Astrocyte (in vitro differentiated cells and primary cell): ENCODE measurements around the gene FRMPD3. TPM values are rescaled to one million over a fixed set of nuclear protein-coding genes. Genes with fewer than 3 reads are reported as not detected.

ENCODE experiments used
- DNase-seq: peaks from one replicate; pipeline ENCODE4 v3.0.0-alpha.2; 2010; ENCODE audit warnings: low read depth
- FAIRE-seq: peaks from 2 replicates; lab custom pipeline; 2011; peaks lifted over from hg19 to GRCh38; lab: Jason Lieb, UNC
- H2AFZ ChIP-seq: 2 replicates; pipeline ENCODE4 v1.6.0; 2012; ENCODE audit warnings: low read depth, low read length, inconsistent platforms
- H3K27ac ChIP-seq: 2 replicates; pipeline ENCODE4 v1.5.1; 2011; ENCODE audit warnings: low read depth, low read length, inconsistent platforms
- H3K27me3 ChIP-seq: 2 replicates; pipeline ENCODE4 v1.6.0; 2011; ENCODE audit warnings: low read length, inconsistent platforms; ENCODE audit not compliant: insufficient read depth
- H3K36me3 ChIP-seq: 2 replicates; pipeline ENCODE4 v1.5.1; 2011; ENCODE audit warnings: low read length, inconsistent platforms; ENCODE audit not compliant: insufficient read depth
- H3K4me1 ChIP-seq: 2 replicates; pipeline ENCODE4 v1.5.1; 2011; ENCODE audit warnings: low read length, inconsistent platforms; ENCODE audit not compliant: insufficient read depth
- H3K4me2 ChIP-seq: 2 replicates; pipeline ENCODE4 v1.6.0; 2012; ENCODE audit warnings: low read length, inconsistent platforms
- H3K4me3 ChIP-seq: 2 replicates; pipeline ENCODE4 v1.5.1; 2011; ENCODE audit warnings: low read depth, mild to moderate bottlenecking, low read length, inconsistent platforms; ENCODE audit not compliant: insufficient read depth
- H3K79me2 ChIP-seq: 2 replicates; pipeline ENCODE4 v1.6.0; 2012; ENCODE audit warnings: mild to moderate bottlenecking, low read length, inconsistent platforms; ENCODE audit not compliant: insufficient read depth
- H3K9ac ChIP-seq: 2 replicates; pipeline ENCODE4 v1.6.0; 2012; ENCODE audit warnings: mild to moderate bottlenecking, low read length, inconsistent platforms
- H3K9me3 ChIP-seq: 2 replicates; pipeline ENCODE4 v1.5.1; 2012; ENCODE audit warnings: low read depth, mild to moderate bottlenecking, low read length, inconsistent platforms; ENCODE audit not compliant: insufficient read depth
- H4K20me1 ChIP-seq: 2 replicates; pipeline ENCODE4 v1.6.0; 2012; ENCODE audit warnings: low read length, inconsistent platforms; ENCODE audit not compliant: insufficient read depth
- H3K27ac Mint-ChIP-seq: one replicate; pipeline ENCODE4 v1.8.0; 2021; ENCODE audit warnings: mild to moderate bottlenecking, mixed read lengths; ENCODE audit not compliant: unreplicated experiment
- H3K27me3 Mint-ChIP-seq: one replicate; pipeline ENCODE4 v1.8.0; 2021; ENCODE audit warnings: low read depth, mixed read lengths; ENCODE audit not compliant: unreplicated experiment
- H3K36me3 Mint-ChIP-seq: one replicate; pipeline ENCODE4 v1.8.0; 2021; ENCODE audit warnings: low read depth, mixed read lengths; ENCODE audit not compliant: unreplicated experiment
- H3K4me1 Mint-ChIP-seq: one replicate; pipeline ENCODE4 v1.8.0; 2021; ENCODE audit warnings: low read depth, mixed read lengths; ENCODE audit not compliant: unreplicated experiment
- H3K4me3 Mint-ChIP-seq: one replicate; pipeline ENCODE4 v1.8.0; 2021; ENCODE audit warnings: mild to moderate bottlenecking, moderate library complexity, mixed read lengths; ENCODE audit not compliant: unreplicated experiment
- H3K9me3 Mint-ChIP-seq: one replicate; pipeline ENCODE4 v1.8.0; 2021; ENCODE audit warnings: mild to moderate bottlenecking, mixed read lengths; ENCODE audit not compliant: unreplicated experiment
- EZH2 ChIP-seq: IDR thresholded peaks from 2 replicates; pipeline ENCODE4 v1.6.1; 2012; ENCODE audit warnings: mild to moderate bottlenecking, low read length, inconsistent platforms; ENCODE audit not compliant: insufficient read depth
- total RNA-seq: library from RNA; stranded (reverse); gene quantifications from 2 replicates; pipeline ENCODE4 v1.2.1, GENCODE V29; 2021
- TF ChIP-seq, protein P1 (sequence below): IDR thresholded peaks from 2 replicates; pipeline ENCODE4 v1.5.1; 2011; ENCODE audit warnings: low read depth, mild to moderate bottlenecking, inconsistent platforms, low read length, moderate library complexity; ENCODE audit not compliant: insufficient read depth

Gene FRMPD3
- total RNA-seq, 1 donor from 2014 or later = 2.3 TPM

DNA sequence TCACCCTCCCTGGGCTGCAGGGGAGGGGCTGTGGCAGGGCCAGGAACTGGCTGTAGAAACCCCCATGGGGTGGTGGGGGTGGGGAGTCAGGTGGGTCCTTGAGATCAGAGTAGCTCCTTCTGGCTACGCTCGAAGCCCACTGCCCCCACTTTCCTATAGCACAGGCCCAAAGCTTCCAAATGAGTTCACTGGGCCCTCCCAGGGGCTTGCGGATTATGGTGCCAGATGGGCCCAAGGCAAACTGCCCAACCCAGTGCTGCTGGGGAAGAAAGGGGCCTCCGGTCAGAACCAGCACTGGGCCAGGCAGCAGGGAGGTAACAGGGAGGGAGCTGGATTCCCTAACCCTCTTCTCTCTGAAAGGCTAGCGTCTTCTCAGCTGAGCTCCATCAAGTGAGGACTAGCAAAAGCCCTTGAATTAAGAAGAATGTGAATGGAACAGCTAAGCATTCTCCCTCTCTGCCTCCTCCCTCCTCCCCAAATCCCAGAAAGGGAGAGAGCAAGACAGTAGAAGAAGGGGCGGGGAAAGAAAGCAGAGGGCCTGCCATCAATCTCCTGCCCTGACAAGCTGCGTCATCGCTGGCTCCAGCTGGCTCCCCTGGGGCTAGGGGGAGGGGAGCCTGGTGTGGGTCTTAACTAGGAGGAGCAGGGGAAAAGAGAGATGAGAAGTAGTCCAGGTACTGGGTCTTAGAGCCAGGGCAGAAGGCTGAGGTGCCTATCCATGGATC is 34.7 kb downstream of the FRMPD3 start:
- TF ChIP-seq, protein P1, sequence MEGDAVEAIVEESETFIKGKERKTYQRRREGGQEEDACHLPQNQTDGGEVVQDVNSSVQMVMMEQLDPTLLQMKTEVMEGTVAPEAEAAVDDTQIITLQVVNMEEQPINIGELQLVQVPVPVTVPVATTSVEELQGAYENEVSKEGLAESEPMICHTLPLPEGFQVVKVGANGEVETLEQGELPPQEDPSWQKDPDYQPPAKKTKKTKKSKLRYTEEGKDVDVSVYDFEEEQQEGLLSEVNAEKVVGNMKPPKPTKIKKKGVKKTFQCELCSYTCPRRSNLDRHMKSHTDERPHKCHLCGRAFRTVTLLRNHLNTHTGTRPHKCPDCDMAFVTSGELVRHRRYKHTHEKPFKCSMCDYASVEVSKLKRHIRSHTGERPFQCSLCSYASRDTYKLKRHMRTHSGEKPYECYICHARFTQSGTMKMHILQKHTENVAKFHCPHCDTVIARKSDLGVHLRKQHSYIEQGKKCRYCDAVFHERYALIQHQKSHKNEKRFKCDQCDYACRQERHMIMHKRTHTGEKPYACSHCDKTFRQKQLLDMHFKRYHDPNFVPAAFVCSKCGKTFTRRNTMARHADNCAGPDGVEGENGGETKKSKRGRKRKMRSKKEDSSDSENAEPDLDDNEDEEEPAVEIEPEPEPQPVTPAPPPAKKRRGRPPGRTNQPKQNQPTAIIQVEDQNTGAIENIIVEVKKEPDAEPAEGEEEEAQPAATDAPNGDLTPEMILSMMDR = no peak
- TF ChIP-seq EZH2 = no peak

DNA sequence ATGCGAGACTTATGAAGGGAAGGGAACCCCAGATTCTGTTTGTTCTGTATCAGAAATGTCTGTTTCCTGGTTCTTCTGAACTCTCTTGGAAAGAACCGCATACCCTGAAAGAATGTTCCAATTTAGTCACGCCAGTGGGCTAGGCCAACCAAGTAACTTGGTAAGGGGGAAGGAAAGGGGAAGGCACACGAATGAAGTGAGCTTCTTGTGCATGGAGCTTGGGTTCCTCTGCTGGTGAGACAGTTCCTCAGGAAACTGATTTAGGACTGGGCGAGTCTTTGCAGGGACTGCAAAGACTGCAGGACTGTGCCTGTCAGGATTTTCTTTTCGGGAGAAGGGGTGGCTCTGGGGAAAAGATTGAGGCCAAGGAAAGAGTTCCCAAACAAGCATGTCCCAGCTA is 35.6 kb downstream of the FRMPD3 start:
- H3K36me3 Mint-ChIP-seq = no peaks in the 10 kb centered on the region
- TF ChIP-seq, protein P1 = no peak
- TF ChIP-seq EZH2 = no peak
- Histone ChIP-seq H3K9me3 (no peaks in the 10 kb centered on the region), H3K4me1 (no peaks in the 10 kb centered on the region), H2AFZ (no peak overlapping the region), H4K20me1 (no peaks in the 10 kb centered on the region), H3K36me3 (no peaks in the 10 kb centered on the region), H3K4me3 (no peak overlapping the region), H3K27ac (no peak overlapping the region), H3K4me2 (no peak overlapping the region), H3K9ac (no peak overlapping the region), H3K79me2 (no peaks in the 10 kb centered on the region), H3K27me3 (no peaks in the 10 kb centered on the region)
- FAIRE-seq = no peak
- H3K9me3 Mint-ChIP-seq = no peaks in the 10 kb centered on the region
- H3K27me3 Mint-ChIP-seq = no peaks in the 10 kb centered on the region
- H3K4me1 Mint-ChIP-seq = peaks cover 3% of the 10 kb centered on the region
- H3K4me3 Mint-ChIP-seq = no peak overlapping the region
- DNase-seq = peak; percentile 6
- no peak overlapping the region for H3K27ac Mint-ChIP-seq

More for the DNA sequence above, 34.7 kb downstream of the FRMPD3 start:
- H3K4me1 Mint-ChIP-seq = peaks cover 5% of the 10 kb centered on the region
- no peaks in the 10 kb centered on the region for H3K79me2 ChIP-seq
- H4K20me1 ChIP-seq = no peaks in the 10 kb centered on the region
- DNase-seq (peak; percentile 20), FAIRE-seq (no peak)
- H3K36me3 Mint-ChIP-seq = no peaks in the 10 kb centered on the region
- H3K27ac Mint-ChIP-seq = no peak overlapping the region
- no peaks in the 10 kb centered on the region for H3K36me3 ChIP-seq
- H3K27me3 ChIP-seq = no peaks in the 10 kb centered on the region
- H2AFZ ChIP-seq = no peak overlapping the region
- H3K9me3 Mint-ChIP-seq = no peaks in the 10 kb centered on the region
- H3K9ac ChIP-seq = no peak overlapping the region
- no peaks in the 10 kb centered on the region for H3K9me3 ChIP-seq
- no peaks in the 10 kb centered on the region for H3K27me3 Mint-ChIP-seq
- no peaks in the 10 kb centered on the region for H3K4me1 ChIP-seq
- H3K27ac ChIP-seq = no peak overlapping the region
- H3K4me3 ChIP-seq = no peak overlapping the region
- H3K4me3 Mint-ChIP-seq = no peak overlapping the region
- H3K4me2 ChIP-seq = no peak overlapping the region

DNA sequence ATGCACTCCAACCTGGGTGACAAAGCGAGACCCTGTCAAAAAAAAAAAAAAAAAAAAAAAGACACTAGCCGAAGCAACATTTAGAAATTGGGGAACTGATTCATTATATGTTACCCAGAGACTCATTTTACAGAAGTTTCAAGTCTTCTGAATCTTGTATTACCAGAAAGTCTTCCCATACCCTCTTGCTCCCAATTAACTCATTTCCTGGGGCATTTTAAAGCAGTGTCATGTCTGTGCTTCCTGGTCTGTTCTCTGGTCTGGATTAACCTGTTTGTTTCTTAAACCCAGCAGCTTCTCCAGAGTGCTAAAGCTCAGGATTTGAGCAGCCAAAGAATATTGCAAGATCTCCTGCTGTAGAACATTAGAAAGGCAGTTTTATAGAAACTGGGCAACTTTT is 43.7 kb downstream of the FRMPD3 start:
- H3K36me3 ChIP-seq = no peaks in the 10 kb centered on the region
- no peaks in the 10 kb centered on the region for H3K4me1 Mint-ChIP-seq
- FAIRE-seq = no peak
- no peaks in the 10 kb centered on the region for H4K20me1 ChIP-seq
- TF ChIP-seq EZH2 = no peak
- TF ChIP-seq, protein P1 = no peak
- H3K9me3 Mint-ChIP-seq = no peaks in the 10 kb centered on the region
- H3K4me3 ChIP-seq = no peak overlapping the region
- no peak overlapping the region for H2AFZ ChIP-seq
- H3K9ac ChIP-seq = no peak overlapping the region
- H3K27ac ChIP-seq = no peak overlapping the region
- DNase-seq = no peak
- no peaks in the 10 kb centered on the region for H3K79me2 ChIP-seq
- H3K27ac Mint-ChIP-seq = no peak overlapping the region
- no peaks in the 10 kb centered on the region for H3K27me3 ChIP-seq
- H3K4me1 ChIP-seq = no peaks in the 10 kb centered on the region
- peaks cover 3% of the 10 kb centered on the region for H3K27me3 Mint-ChIP-seq
- H3K4me3 Mint-ChIP-seq = no peak overlapping the region
- no peaks in the 10 kb centered on the region for H3K36me3 Mint-ChIP-seq
- H3K9me3 ChIP-seq = no peaks in the 10 kb centered on the region
- H3K4me2 ChIP-seq = no peak overlapping the region
